ENCODE data around the gene KCNA1.

Gene KCNA1

GRCh38 chr12:4960547-4960946, 50.8 kb downstream of the KCNA1 start:
- no peak for DNase-seq (ENCODE audit: low spot score)

GRCh38 chr12:4961311-4961710, 51.6 kb downstream of the KCNA1 start:
- no peak for DNase-seq (ENCODE audit: low spot score)

- no peak for DNase-seq (ENCODE audit: low spot score)
Measured at GRCh38 chr12:4962539-4963486, 53.1 kb downstream of the KCNA1 start.

Data from D341Med (cell line).